Body of pancreas (tissue), 4 donors: ENCODE data around the gene N4BP2L2. TPM values are rescaled to one million over a fixed set of nuclear protein-coding genes. Genes with fewer than 3 reads are reported as not detected.

Source experiments
- ATAC-seq: fragments of 150-250 bp; one replicate; pipeline ENCODE4 v1.9.1; 2016
- DNase-seq, 4 donors: peaks; one replicate each; pipeline ENCODE4 v3.0.0-alpha.2; 2019
- H3K27ac ChIP-seq, 4 donors: fragments of 200-600 bp; sonication (generic); 1 replicate in 3 of 4; 2 replicates in 1 of 4; pipeline versions ENCODE4 v1.5.1 to v1.6.1; 2016 to 2019; ENCODE audit warnings: mild to moderate bottlenecking in 1 of 4, mixed read lengths in 1 of 4, moderate library complexity in 1 of 4
- H3K27me3 ChIP-seq, 2 donors: fragments of 200-600 bp; sonication (generic); one replicate each; pipeline ENCODE4 v1.6.0; 2016; ENCODE audit warnings: mild to moderate bottlenecking in 1 of 2
- H3K36me3 ChIP-seq, 2 donors: fragments of 200-600 bp; sonication (generic); replicated peaks in 1 of 2; 2 replicates each; pipeline ENCODE4 v1.5.1; 2016; ENCODE audit warnings: low read depth in 2 of 2; ENCODE audit not compliant: insufficient read depth in 1 of 2
- H3K4me1 ChIP-seq: fragments of 200-600 bp; sonication (generic); one replicate; pipeline ENCODE4 v1.6.0; 2016
- H3K4me3 ChIP-seq, 2 donors: fragments of 200-600 bp; sonication (generic); 1 replicate in 1 of 2; 2 replicates in 1 of 2; pipeline ENCODE4 v1.5.1; 2016 to 2019
- H3K9me3 ChIP-seq, 3 donors: fragments of 200-600 bp; sonication (generic); 1 replicate in 2 of 3; 2 replicates in 1 of 3; pipeline ENCODE4 v1.5.1; 2016
- POLR2A ChIP-seq, 3 donors: fragments of 450-650 bp; IDR thresholded peaks; one replicate each; pipeline ENCODE4 v1.6.1; 2016; ENCODE audit warnings: antibody characterized with exemption in 3 of 3, mild to moderate bottlenecking in 2 of 3
- WGBS, 2 donors: methylation state at CpG; one replicate each; pipeline ENCODE4 v1.1.5; 2017; 5-methylcytosine and 5-hydroxymethylcytosine counted together
- intact Hi-C: fragments of 100-400 bp; cut with DNase I; formaldehyde crosslinking; loops from one replicate; pipeline ENCODE4 v1.15.1; 2023
- total RNA-seq, 2 donors: library from RNA; depleted of rRNA; stranded (reverse); fragments of >200 nt; gene quantifications; one replicate each; pipeline ENCODE4 v1.1.0, GENCODE V29; 2016
- TF ChIP-seq, protein P1 (sequence below), 7 experiments: fragments of 450-650 bp in 4 of 7; fragments of 200-600 bp in 3 of 7; sonication (generic) in 3 of 7; IDR thresholded peaks; one replicate each; pipeline ENCODE4 v1.5.1; 2016 to 2019; ENCODE audit warnings: antibody characterized with exemption in 7 of 7

The N4BP2L2 gene
- total RNA-seq, 2 donors from 2014 or later: 120 to 191 TPM

DNA sequence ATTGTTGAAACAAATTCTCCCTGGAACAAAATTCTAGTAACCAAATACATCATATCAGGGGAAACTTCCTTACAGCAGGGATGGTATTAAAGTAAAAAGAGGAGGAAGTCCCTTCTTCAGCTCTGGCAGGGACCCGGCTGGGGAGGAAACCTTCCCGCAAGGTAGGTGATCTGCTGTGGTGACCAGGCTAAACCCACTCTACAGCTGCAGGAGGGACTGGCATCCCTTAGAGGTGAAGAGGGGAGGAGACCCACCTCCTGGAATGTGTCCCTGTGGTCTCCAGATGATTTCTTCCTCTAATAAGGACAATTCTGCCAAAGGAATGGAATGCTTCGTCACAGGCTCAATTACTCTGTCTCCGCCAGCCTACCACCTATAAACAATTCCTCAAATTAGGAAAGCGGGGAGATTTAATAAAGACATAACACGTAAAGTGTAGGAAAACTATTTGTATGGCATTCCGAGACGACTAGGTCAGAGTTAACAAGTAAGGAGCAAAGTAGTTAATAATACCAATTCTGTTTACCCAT, 47.0 kb upstream of the N4BP2L2 start:
- peak in 3 of 4 donors; percentile 13 to 23 (median 17) for DNase-seq
- 3 to 4% methylated on average over 8 of the region's 8 CpGs for WGBS, 2 donors
- intact Hi-C loops: no loop called here

DNA sequence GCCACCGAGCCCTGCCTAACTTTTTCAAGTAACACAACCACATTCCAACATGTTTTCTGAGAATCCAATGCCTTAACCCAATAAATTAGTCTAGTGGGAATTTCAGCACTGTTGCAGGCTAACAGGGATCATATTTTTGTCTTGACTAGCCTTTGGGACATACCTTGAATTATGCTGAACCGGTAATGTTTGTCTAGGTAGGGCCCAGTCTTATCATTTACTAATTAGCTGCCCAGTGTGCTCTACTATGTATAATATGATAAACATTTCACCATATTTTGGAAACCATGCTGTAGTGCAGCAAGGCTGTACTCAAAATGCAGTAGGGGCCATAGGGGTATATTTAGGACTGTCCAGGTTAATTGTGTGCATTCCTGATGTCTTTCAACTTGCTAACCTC, 44.4 kb upstream of the N4BP2L2 start:
- WGBS, 2 donors: 72 to 86% methylated on average over 2 of the region's 2 CpGs

More for the DNA sequence above, 47.0 kb upstream of the N4BP2L2 start:
- H3K4me1 ChIP-seq: peaks cover 25% of the 10 kb centered on the region
- H3K4me3 ChIP-seq: peak overlapping the region in 1 of 2 donors; percentile 30
- TF ChIP-seq POLR2A (IDR thresholded peaks at IDR 0.05): no peak
- TF ChIP-seq, protein P1, sequence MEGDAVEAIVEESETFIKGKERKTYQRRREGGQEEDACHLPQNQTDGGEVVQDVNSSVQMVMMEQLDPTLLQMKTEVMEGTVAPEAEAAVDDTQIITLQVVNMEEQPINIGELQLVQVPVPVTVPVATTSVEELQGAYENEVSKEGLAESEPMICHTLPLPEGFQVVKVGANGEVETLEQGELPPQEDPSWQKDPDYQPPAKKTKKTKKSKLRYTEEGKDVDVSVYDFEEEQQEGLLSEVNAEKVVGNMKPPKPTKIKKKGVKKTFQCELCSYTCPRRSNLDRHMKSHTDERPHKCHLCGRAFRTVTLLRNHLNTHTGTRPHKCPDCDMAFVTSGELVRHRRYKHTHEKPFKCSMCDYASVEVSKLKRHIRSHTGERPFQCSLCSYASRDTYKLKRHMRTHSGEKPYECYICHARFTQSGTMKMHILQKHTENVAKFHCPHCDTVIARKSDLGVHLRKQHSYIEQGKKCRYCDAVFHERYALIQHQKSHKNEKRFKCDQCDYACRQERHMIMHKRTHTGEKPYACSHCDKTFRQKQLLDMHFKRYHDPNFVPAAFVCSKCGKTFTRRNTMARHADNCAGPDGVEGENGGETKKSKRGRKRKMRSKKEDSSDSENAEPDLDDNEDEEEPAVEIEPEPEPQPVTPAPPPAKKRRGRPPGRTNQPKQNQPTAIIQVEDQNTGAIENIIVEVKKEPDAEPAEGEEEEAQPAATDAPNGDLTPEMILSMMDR (IDR thresholded peaks at IDR 0.05): no peak
- no peak for ATAC-seq
- no peaks in the 10 kb centered on the region for H3K27me3 ChIP-seq
- H3K36me3 ChIP-seq: no peaks in the 10 kb centered on the region
- H3K9me3 ChIP-seq: peaks cover 0 to 2% (median 0%) of the 10 kb centered on the region in 3 donors
- H3K27ac ChIP-seq: peak overlapping the region; percentile 48 to 93 (median 90)

DNA sequence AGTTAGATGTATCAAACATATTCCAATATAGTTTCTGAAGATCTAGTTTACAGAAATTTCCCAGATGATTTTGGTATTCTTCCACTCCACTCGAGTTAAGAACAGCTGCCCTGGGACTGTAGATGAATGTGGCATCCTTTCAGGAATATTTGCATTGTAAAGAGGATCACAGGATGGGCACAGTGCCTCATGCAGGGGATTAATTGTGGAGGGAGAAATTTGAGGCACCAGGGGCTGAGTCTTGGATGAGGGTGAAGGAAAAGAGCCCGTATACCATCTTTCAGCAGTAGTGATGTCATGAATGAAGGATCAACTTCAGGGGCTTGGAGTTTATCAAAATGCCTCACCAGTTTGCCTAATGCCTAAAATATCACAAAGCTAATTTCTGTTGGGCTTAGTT, 43.7 kb upstream of the N4BP2L2 start:
- Histone ChIP-seq H3K27me3 (no peaks in the 10 kb centered on the region), H3K27ac (no peak overlapping the region), H3K4me3 (no peak overlapping the region), H3K9me3 (peaks cover 0 to 7% (median 2%) of the 10 kb centered on the region in 3 donors), H3K36me3 (no peaks in the 10 kb centered on the region), H3K4me1 (peaks cover 8% of the 10 kb centered on the region)
- DNase-seq (no peak), ATAC-seq (no peak)
- WGBS, 2 donors: 44 to 54% methylated on average over 2 of the region's 2 CpGs
- intact Hi-C loops: no loop called here
- no peak for TF ChIP-seq POLR2A (IDR thresholded peaks at IDR 0.05)
- TF ChIP-seq, protein P1 (IDR thresholded peaks at IDR 0.05): no peak

More for the DNA sequence above, 44.4 kb upstream of the N4BP2L2 start:
- no peak for ATAC-seq
- TF ChIP-seq POLR2A (IDR thresholded peaks at IDR 0.05): no peak
- TF ChIP-seq, protein P1 (IDR thresholded peaks at IDR 0.05): no peak
- Histone ChIP-seq H3K27me3 (no peaks in the 10 kb centered on the region), H3K27ac (no peak overlapping the region), H3K4me1 (peaks cover 8% of the 10 kb centered on the region), H3K4me3 (no peak overlapping the region), H3K9me3 (peaks cover 0 to 3% (median 2%) of the 10 kb centered on the region in 3 donors), H3K36me3 (no peaks in the 10 kb centered on the region)
- DNase-seq: no peak
- intact Hi-C loops: no loop called here

DNA sequence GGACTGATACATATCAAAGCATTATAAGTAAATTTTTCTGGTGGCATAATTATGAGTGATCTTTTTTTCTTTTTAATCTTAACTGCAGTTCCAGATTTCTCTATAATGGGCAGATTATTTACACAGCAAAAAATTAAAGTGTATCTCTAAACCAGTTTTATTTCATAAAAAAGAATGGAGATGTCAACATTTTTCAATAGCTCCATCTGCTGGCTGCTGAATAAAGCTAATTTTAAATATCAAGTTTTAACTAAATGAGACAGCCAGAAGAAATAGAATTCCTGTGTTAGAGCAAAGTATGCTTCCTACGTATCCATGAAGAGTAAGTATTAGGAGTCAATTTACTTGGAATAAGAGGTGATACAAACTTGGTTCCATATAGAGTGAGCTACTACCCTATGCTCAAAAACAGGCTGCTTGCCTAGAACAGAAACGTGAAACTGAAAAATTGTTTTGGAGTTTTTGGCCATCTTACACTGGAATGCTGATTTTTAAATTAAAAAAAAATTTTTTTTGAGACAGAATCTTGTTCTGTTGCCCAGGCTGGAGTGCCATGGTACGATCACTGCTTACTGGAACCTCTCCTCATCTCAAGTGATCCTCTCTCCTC, 42.7 kb upstream of the N4BP2L2 start:
- H3K4me3 ChIP-seq: no peak overlapping the region
- ATAC-seq (no peak), DNase-seq (no peak)
- TF ChIP-seq, protein P1 (IDR thresholded peaks at IDR 0.05): peak in 6 of 7 experiments; percentile 36 to 53 (median 45)
- no peak for TF ChIP-seq POLR2A (IDR thresholded peaks at IDR 0.05)
- H3K36me3 ChIP-seq: no peaks in the 10 kb centered on the region
- intact Hi-C loops: no loop called here
- no peaks in the 10 kb centered on the region for H3K27me3 ChIP-seq
- H3K9me3 ChIP-seq: peaks cover 0 to 7% (median 2%) of the 10 kb centered on the region in 3 donors
- H3K27ac ChIP-seq: no peak overlapping the region
- 45 to 50% methylated on average over 3 of the region's 3 CpGs for WGBS, 2 donors
- H3K4me1 ChIP-seq: peaks cover 8% of the 10 kb centered on the region
